GM18909 (cell line): ENCODE measurements around the gene RBKS.
A peak's percentile ranks its signal among the peaks of the same experiment; 100 is the strongest.
"Not testable (repeated sequence)": the region's sequence is repeated elsewhere in the genome, so short reads cannot be mapped to it uniquely, and the experiment has no call there.

Source experiments
- ATAC-seq: cut with Tn5 transposase; IDR thresholded peaks from one replicate; pipeline ENCODE4 v1.9.1; 2021; ENCODE audit warnings: mild to moderate bottlenecking; ENCODE audit not compliant: unreplicated experiment, poor library complexity

RBKS gene

GRCh38 chr2:27771548-27772335 lies 118.4 kb downstream of the RBKS start, which contains the start of gene MRPL33:
Gene MRPL33 (plus strand): TSS chr2:27771719. CDS start chr2:27771778, 59 bp downstream.
- ATAC-seq = peak; percentile 95

- peak; percentile 26 for ATAC-seq
Measured at GRCh38 chr2:27771202-27771547, 119.0 kb downstream of the RBKS start.

- ATAC-seq = no peak
Measured at GRCh38 chr2:27766287-27766661, 123.9 kb downstream of the RBKS start.

GRCh38 chr2:27765621-27766286 lies 124.4 kb downstream of the RBKS start:
- ATAC-seq = no peak

- ATAC-seq = not testable (repeated sequence)
Measured at GRCh38 chr2:27764526-27764925, 125.7 kb downstream of the RBKS start.

GRCh38 chr2:27763907-27764267 lies 126.3 kb downstream of the RBKS start:
- ATAC-seq = no peak

GRCh38 chr2:27762951-27763906 lies 127.0 kb downstream of the RBKS start:
- no peak for ATAC-seq

GRCh38 chr2:27756544-27757498 lies 133.4 kb downstream of the RBKS start:
- ATAC-seq = no peak

- no peak for ATAC-seq
Measured at GRCh38 chr2:27756091-27756490, 134.1 kb downstream of the RBKS start.

GRCh38 chr2:27754831-27755230 lies 135.4 kb downstream of the RBKS start:
- no peak for ATAC-seq

GRCh38 chr2:27754138-27754588 lies 136.0 kb downstream of the RBKS start:
- no peak for ATAC-seq

- no peak for ATAC-seq
Measured at GRCh38 chr2:27752551-27753237, 137.5 kb downstream of the RBKS start.

GRCh38 chr2:27751377-27751776 lies 138.8 kb downstream of the RBKS start:
- ATAC-seq = no peak

GRCh38 chr2:27748803-27749554 lies 141.2 kb downstream of the RBKS start:
- not testable (repeated sequence) for ATAC-seq

- no peak for ATAC-seq
Measured at GRCh38 chr2:27747827-27748352, 142.3 kb downstream of the RBKS start.

- ATAC-seq = no peak
Measured at GRCh38 chr2:27746325-27746724, 143.9 kb downstream of the RBKS start.

GRCh38 chr2:27745494-27745893 lies 144.7 kb downstream of the RBKS start:
- ATAC-seq = not testable (repeated sequence)

- no peak for ATAC-seq
Measured at GRCh38 chr2:27742571-27742970, 147.6 kb downstream of the RBKS start.
